ENCODE measurements around the gene COL27A1. TPM values are rescaled to one million over a fixed set of nuclear protein-coding genes. Genes with fewer than 3 reads are reported as not detected.

The COL27A1 gene
- total RNA-seq, 1 donor from 2014 or later = 39.6 TPM

- DNase-seq (ENCODE audit: extremely low read depth, low read depth, low spot score) = no peak
These were observed 144.2 kb downstream of the COL27A1 start for GRCh38 chr9:114299286-114300152.

- DNase-seq (ENCODE audit: extremely low read depth, low read depth, low spot score) = no peak
These were observed 145.0 kb downstream of the COL27A1 start for GRCh38 chr9:114300153-114300845.

- no peak for DNase-seq (ENCODE audit: extremely low read depth, low read depth, low spot score)
These were observed 145.8 kb downstream of the COL27A1 start for GRCh38 chr9:114300846-114301797.

GRCh38 chr9:114301798-114302565, 146.6 kb downstream of the COL27A1 start:
- DNase-seq (ENCODE audit: extremely low read depth, low read depth, low spot score) = no peak

- no peak for DNase-seq (ENCODE audit: extremely low read depth, low read depth, low spot score)
These were observed 147.4 kb downstream of the COL27A1 start for GRCh38 chr9:114302727-114303126.

GRCh38 chr9:114303571-114303970, 148.2 kb downstream of the COL27A1 start:
- no peak for DNase-seq (ENCODE audit: extremely low read depth, low read depth, low spot score)

- no peak for DNase-seq (ENCODE audit: extremely low read depth, low read depth, low spot score)
These were observed 148.6 kb downstream of the COL27A1 start for GRCh38 chr9:114303977-114304376.

- DNase-seq (ENCODE audit: extremely low read depth, low read depth, low spot score) = no peak
These were observed 149.3 kb downstream of the COL27A1 start for GRCh38 chr9:114304416-114305188.

GRCh38 chr9:114307899-114308267, 152.5 kb downstream of the COL27A1 start:
- no peak for DNase-seq (ENCODE audit: extremely low read depth, low read depth, low spot score)

- no peak for DNase-seq (ENCODE audit: extremely low read depth, low read depth, low spot score)
These were observed 153.1 kb downstream of the COL27A1 start for GRCh38 chr9:114308361-114308950.

- DNase-seq (ENCODE audit: extremely low read depth, low read depth, low spot score) = no peak
These were observed 153.8 kb downstream of the COL27A1 start for GRCh38 chr9:114309096-114309495.

- DNase-seq (ENCODE audit: extremely low read depth, low read depth, low spot score) = no peak
These were observed 155.4 kb downstream of the COL27A1 start for GRCh38 chr9:114310471-114311450.

- DNase-seq (ENCODE audit: extremely low read depth, low read depth, low spot score) = no peak
These were observed 156.5 kb downstream of the COL27A1 start for GRCh38 chr9:114311571-114312512.

- no peak for DNase-seq (ENCODE audit: extremely low read depth, low read depth, low spot score)
These were observed 157.2 kb downstream of the COL27A1 start for GRCh38 chr9:114312513-114312875.

GRCh38 chr9:114313186-114313585, 157.8 kb downstream of the COL27A1 start:
- no peak for DNase-seq (ENCODE audit: extremely low read depth, low read depth, low spot score)

GRCh38 chr9:114314256-114314867, 159.0 kb downstream of the COL27A1 start:
- DNase-seq (ENCODE audit: extremely low read depth, low read depth, low spot score) = no peak
